Smooth muscle cell (in vitro differentiated cells): ENCODE data around the gene DEXI. TPM values are rescaled to one million over a fixed set of nuclear protein-coding genes. Genes with fewer than 3 reads are reported as not detected.
"Not testable (repeated sequence)": the region's sequence is repeated elsewhere in the genome, so short reads cannot be mapped to it uniquely, and the experiment has no call there.

ENCODE experiments used
- DNase-seq: peaks from one replicate; lab custom pipeline; 2025; ENCODE audit not compliant: unreplicated experiment; lab: John Stamatoyannopoulos, UW
- H2AFZ ChIP-seq: fragments of 200-600 bp; sonication (generic); 2 replicates; pipeline ENCODE4 v1.6.0; 2016; ENCODE audit warnings: antibody characterized with exemption, low read depth, mild to moderate bottlenecking
- H3F3A ChIP-seq: fragments of 200-600 bp; sonication (generic); 2 replicates; pipeline ENCODE4 v1.6.0; 2017; ENCODE audit warnings: antibody characterized with exemption, low read depth
- H3K27ac ChIP-seq: fragments of 200-600 bp; sonication (generic); 2 replicates; pipeline ENCODE4 v1.5.1; 2016; ENCODE audit warnings: low read depth, mild to moderate bottlenecking
- H3K27me3 ChIP-seq: fragments of 200-600 bp; sonication (generic); 2 replicates; pipeline ENCODE4 v1.6.1; 2016; ENCODE audit warnings: low read depth, mild to moderate bottlenecking
- H3K36me3 ChIP-seq: fragments of 200-600 bp; sonication (generic); 2 replicates; pipeline ENCODE4 v1.5.1; 2016; ENCODE audit warnings: low read depth
- H3K4me1 ChIP-seq: fragments of 200-600 bp; sonication (generic); 2 replicates; pipeline ENCODE4 v1.5.1; 2016; ENCODE audit warnings: low read depth
- H3K4me2 ChIP-seq: fragments of 200-600 bp; sonication (generic); 2 replicates; pipeline ENCODE4 v1.6.0; 2016; ENCODE audit warnings: mild to moderate bottlenecking
- H3K4me3 ChIP-seq: fragments of 200-600 bp; sonication (generic); 2 replicates; pipeline ENCODE4 v1.5.1; 2016; ENCODE audit warnings: mild to moderate bottlenecking
- H3K79me2 ChIP-seq: fragments of 200-600 bp; sonication (generic); 2 replicates; pipeline ENCODE4 v1.6.0; 2016; ENCODE audit warnings: low read depth, mild to moderate bottlenecking
- H3K9ac ChIP-seq: fragments of 200-600 bp; sonication (generic); 2 replicates; pipeline ENCODE4 v1.6.0; 2016; ENCODE audit warnings: low read depth
- H3K9me3 ChIP-seq: fragments of 200-600 bp; sonication (generic); replicated peaks from 2 replicates; pipeline ENCODE4 v1.5.1; 2016; ENCODE audit warnings: low read depth
- H4K20me1 ChIP-seq: fragments of 200-600 bp; sonication (generic); 2 replicates; pipeline ENCODE4 v1.6.0; 2016; ENCODE audit warnings: low read depth
- CTCF ChIP-seq: fragments of 200-600 bp; sonication (generic); IDR thresholded peaks from 2 replicates; pipeline ENCODE4 v1.5.1; 2017; ENCODE audit warnings: borderline replicate concordance, mild to moderate bottlenecking, antibody characterized with exemption; ENCODE audit not compliant: insufficient read depth, poor library complexity, severe bottlenecking
- WGBS: methylation state at CpG from one replicate; pipeline ENCODE4 v1.1.7; 2016; ENCODE audit warnings: low lambda C conversion rate; 5-methylcytosine and 5-hydroxymethylcytosine counted together
- polyA plus RNA-seq: library from polyadenylated mRNA; unstranded; fragments of >200 nt; fragmentation: Nextera tagmentation; extraction: Ambion mirVana; gene quantifications from 2 replicates; pipeline ENCODE4 v1.2.1, GENCODE V29; 2016
- total RNA-seq: library from RNA; depleted of rRNA; stranded (reverse); fragments of >200 nt; gene quantifications from 2 replicates; pipeline ENCODE4 v1.2.3, GENCODE V29; 2014

Gene DEXI
- total and polyA plus RNA-seq, 2 experiments from 2014 or later: 58.5 to 71.8 TPM

- H3K4me3 ChIP-seq: no peak overlapping the region
- no peaks in the 10 kb centered on the region for H3K27me3 ChIP-seq
- no peak overlapping the region for H2AFZ ChIP-seq
- H3K9me3 ChIP-seq: no peaks in the 10 kb centered on the region
- H4K20me1 ChIP-seq: peaks cover 69% of the 10 kb centered on the region
- WGBS: 89% methylated on average over 2 of the region's 2 CpGs
- no peak overlapping the region for H3K27ac ChIP-seq
- no peak for TF ChIP-seq CTCF
- no peak overlapping the region for H3K4me2 ChIP-seq
- no peaks in the 10 kb centered on the region for H3K4me1 ChIP-seq
- DNase-seq: no peak
- no peaks in the 10 kb centered on the region for H3K36me3 ChIP-seq
- H3K9ac ChIP-seq: no peak overlapping the region
- no peaks in the 10 kb centered on the region for H3F3A ChIP-seq
- H3K79me2 ChIP-seq: peaks cover 23% of the 10 kb centered on the region
Observed at GRCh38 chr16:10930755-10931093, 11.5 kb downstream of the DEXI start.

DNA sequence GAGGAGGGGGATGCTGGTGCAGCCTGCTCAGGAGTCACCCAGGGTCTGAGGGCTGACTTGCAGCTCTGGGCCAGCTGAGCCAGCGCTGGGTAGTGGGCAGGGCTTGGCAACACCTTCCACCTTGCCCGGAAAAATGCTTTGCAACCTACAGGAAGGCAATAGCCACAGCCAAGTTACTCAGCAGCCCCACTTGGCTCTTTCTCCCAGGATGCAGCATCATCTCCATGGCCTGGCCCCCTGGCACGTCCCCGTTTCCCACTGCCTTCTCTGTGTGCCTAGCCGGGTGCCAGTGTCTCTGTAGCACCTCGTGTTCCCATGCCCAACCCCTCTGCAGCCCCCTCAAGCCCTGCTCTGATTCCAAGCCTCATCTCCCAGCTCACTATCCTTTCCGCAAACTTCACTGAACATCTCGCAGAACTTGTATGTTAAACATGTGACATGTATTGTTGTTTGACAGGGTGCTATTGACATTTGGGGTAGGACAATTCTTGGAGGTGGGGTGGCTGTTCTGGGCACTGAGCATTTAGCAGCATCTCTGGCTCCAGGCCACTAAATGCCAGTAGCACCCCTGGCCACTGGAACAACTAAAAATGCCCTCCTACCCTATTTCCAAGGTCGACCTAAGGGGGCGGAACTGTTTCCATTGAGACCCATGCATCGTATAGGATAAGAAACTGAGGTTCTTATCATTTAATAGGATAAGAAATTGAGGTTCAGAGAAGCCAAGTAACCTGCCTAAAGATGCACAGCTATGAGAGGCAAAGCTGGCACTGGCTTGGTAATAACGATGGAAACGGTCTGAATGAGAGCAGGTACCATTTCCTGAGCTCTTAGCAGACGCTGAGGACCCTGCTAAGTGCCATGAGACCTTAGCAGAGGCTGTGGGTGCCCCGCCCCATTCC is 12.2 kb downstream of the DEXI start:
- H3K36me3 ChIP-seq: peaks cover 3% of the 10 kb centered on the region
- no peaks in the 10 kb centered on the region for H3F3A ChIP-seq
- 95% methylated on average over 15 of the region's 15 CpGs for WGBS
- peaks cover 68% of the 10 kb centered on the region for H4K20me1 ChIP-seq
- DNase-seq: no peak
- no peak overlapping the region for H3K27ac ChIP-seq
- no peaks in the 10 kb centered on the region for H3K27me3 ChIP-seq
- no peak for TF ChIP-seq CTCF
- no peak overlapping the region for H2AFZ ChIP-seq
- no peak overlapping the region for H3K4me3 ChIP-seq
- H3K9ac ChIP-seq: no peak overlapping the region
- H3K79me2 ChIP-seq: peaks cover 17% of the 10 kb centered on the region
- no peak overlapping the region for H3K4me2 ChIP-seq
- no peaks in the 10 kb centered on the region for H3K9me3 ChIP-seq
- no peaks in the 10 kb centered on the region for H3K4me1 ChIP-seq

- H3K9me3 ChIP-seq, H3K4me1 ChIP-seq, H3K27me3 ChIP-seq, DNase-seq, H3K4me3 ChIP-seq, H2AFZ ChIP-seq, H3K27ac ChIP-seq, H3K79me2 ChIP-seq, H3K4me2 ChIP-seq, H3K9ac ChIP-seq, H3F3A ChIP-seq, H3K36me3 ChIP-seq: not testable (repeated sequence)
- WGBS: 95% methylated on average over 12 of the region's 12 CpGs
- peaks cover 63% of the 10 kb centered on the region for H4K20me1 ChIP-seq
Observed at GRCh38 chr16:10929097-10929496, 13.2 kb downstream of the DEXI start.

DNA sequence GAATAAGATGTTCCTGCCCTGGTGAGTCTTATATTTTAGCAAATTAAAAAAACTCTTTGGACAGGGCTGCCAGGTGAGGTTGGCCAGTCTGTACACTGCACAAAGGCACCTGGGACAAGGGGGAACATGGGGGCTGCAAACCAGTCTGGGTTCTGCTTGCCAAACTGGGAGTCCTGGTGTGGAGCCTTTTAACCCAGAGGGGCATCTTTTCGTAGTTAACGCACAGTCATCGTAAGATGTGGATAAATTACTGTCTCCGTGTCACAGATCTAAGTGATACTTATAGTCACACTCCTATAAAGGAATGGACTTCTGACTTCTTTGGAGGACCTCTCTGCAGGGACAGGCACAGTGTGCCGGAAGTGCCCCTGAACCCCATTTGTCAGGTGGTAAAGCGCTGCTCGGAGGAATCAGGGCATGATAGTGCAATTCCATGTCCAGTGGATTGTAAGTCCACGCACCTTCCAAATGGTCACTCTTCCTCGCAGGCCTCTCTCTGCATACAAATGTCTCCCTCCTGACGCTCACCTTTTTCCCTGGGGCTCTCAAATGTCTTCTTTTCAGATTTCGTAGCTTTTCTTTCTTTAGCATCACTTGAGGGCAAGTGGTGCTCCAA is 14.7 kb downstream of the DEXI start:
- no peak overlapping the region for H2AFZ ChIP-seq
- no peak for DNase-seq
- H3K27me3 ChIP-seq: no peaks in the 10 kb centered on the region
- peaks cover 48% of the 10 kb centered on the region for H4K20me1 ChIP-seq
- H3F3A ChIP-seq: no peaks in the 10 kb centered on the region
- peaks cover 3% of the 10 kb centered on the region for H3K36me3 ChIP-seq
- H3K27ac ChIP-seq: no peak overlapping the region
- no peak overlapping the region for H3K9ac ChIP-seq
- WGBS: 99% methylated on average over 11 of the region's 11 CpGs
- H3K4me3 ChIP-seq: no peak overlapping the region
- H3K79me2 ChIP-seq: peaks cover 5% of the 10 kb centered on the region
- H3K4me1 ChIP-seq: no peaks in the 10 kb centered on the region
- H3K9me3 ChIP-seq: no peaks in the 10 kb centered on the region
- TF ChIP-seq CTCF: no peak
- H3K4me2 ChIP-seq: no peak overlapping the region
